ENCODE results near the gene ERCC2. TPM values are rescaled to one million over a fixed set of nuclear protein-coding genes. Genes with fewer than 3 reads are reported as not detected.

Gene ERCC2
- total and polyA plus RNA-seq, 9 donors = 6.6 to 19.9 (median 15.0) TPM

- Histone ChIP-seq H3K27me3 (ENCODE audit: control insufficient read depth, insufficient read depth, low read length) (no peaks in the 10 kb centered on the region), H3K4me3 (ENCODE audit: low read length) (no peak overlapping the region), H3K9me3 (replicated peaks; ENCODE audit: control insufficient read depth, low read depth, low read length) (no peaks in the 10 kb centered on the region), H3K4me1 (ENCODE audit: control insufficient read depth, insufficient read depth, low read length) (no peaks in the 10 kb centered on the region), H3K36me3 (ENCODE audit: control insufficient read depth, insufficient read depth, low read length) (peaks cover 68% of the 10 kb centered on the region), H3K27ac (ENCODE audit: low read length) (no peak overlapping the region)
- 91% methylated on average over 11 of the region's 20 CpGs for WGBS (ENCODE audit: insufficient coverage)
- no peak for DNase-seq
These were observed 13.5 kb downstream of the ERCC2 start for GRCh38 chr19:45356760-45357444.

- Histone ChIP-seq H3K9me3 (replicated peaks; ENCODE audit: control insufficient read depth, low read depth, low read length) (no peaks in the 10 kb centered on the region), H3K36me3 (ENCODE audit: control insufficient read depth, insufficient read depth, low read length) (peaks cover 63% of the 10 kb centered on the region), H3K27me3 (ENCODE audit: control insufficient read depth, insufficient read depth, low read length) (no peaks in the 10 kb centered on the region), H3K27ac (ENCODE audit: low read length) (no peak overlapping the region), H3K4me1 (ENCODE audit: control insufficient read depth, insufficient read depth, low read length) (no peaks in the 10 kb centered on the region), H3K4me3 (ENCODE audit: low read length) (no peak overlapping the region)
- WGBS (ENCODE audit: insufficient coverage) = 92% methylated on average over 9 of the region's 9 CpGs
- no peak for DNase-seq
These were observed 14.5 kb downstream of the ERCC2 start for GRCh38 chr19:45355910-45356309.

- WGBS (ENCODE audit: insufficient coverage) = 97% methylated on average over 6 of the region's 9 CpGs
- Histone ChIP-seq H3K36me3 (ENCODE audit: control insufficient read depth, insufficient read depth, low read length) (peaks cover 65% of the 10 kb centered on the region), H3K27me3 (ENCODE audit: control insufficient read depth, insufficient read depth, low read length) (no peaks in the 10 kb centered on the region), H3K9me3 (replicated peaks; ENCODE audit: control insufficient read depth, low read depth, low read length) (no peaks in the 10 kb centered on the region), H3K4me3 (ENCODE audit: low read length) (no peak overlapping the region), H3K27ac (ENCODE audit: low read length) (no peak overlapping the region), H3K4me1 (ENCODE audit: control insufficient read depth, insufficient read depth, low read length) (no peaks in the 10 kb centered on the region)
- no peak for DNase-seq
These were observed 15.0 kb downstream of the ERCC2 start for GRCh38 chr19:45355402-45355801.

GRCh38 chr19:45354241-45354842, 16.0 kb downstream of the ERCC2 start:
- Histone ChIP-seq H3K27me3 (ENCODE audit: control insufficient read depth, insufficient read depth, low read length) (no peaks in the 10 kb centered on the region), H3K27ac (ENCODE audit: low read length) (no peak overlapping the region), H3K36me3 (ENCODE audit: control insufficient read depth, insufficient read depth, low read length) (peaks cover 70% of the 10 kb centered on the region), H3K4me1 (ENCODE audit: control insufficient read depth, insufficient read depth, low read length) (no peaks in the 10 kb centered on the region), H3K4me3 (ENCODE audit: low read length) (no peak overlapping the region), H3K9me3 (replicated peaks; ENCODE audit: control insufficient read depth, low read depth, low read length) (no peaks in the 10 kb centered on the region)
- no peak for DNase-seq
- 87% methylated on average over 9 of the region's 11 CpGs for WGBS (ENCODE audit: insufficient coverage)

- WGBS (ENCODE audit: insufficient coverage) = 88% methylated on average over 15 of the region's 20 CpGs
- DNase-seq = no peak
- Histone ChIP-seq H3K4me3 (ENCODE audit: low read length) (no peak overlapping the region), H3K36me3 (ENCODE audit: control insufficient read depth, insufficient read depth, low read length) (peaks cover 59% of the 10 kb centered on the region), H3K9me3 (replicated peaks; ENCODE audit: control insufficient read depth, low read depth, low read length) (no peaks in the 10 kb centered on the region), H3K27me3 (ENCODE audit: control insufficient read depth, insufficient read depth, low read length) (peaks cover under 1% of the 10 kb centered on the region), H3K4me1 (ENCODE audit: control insufficient read depth, insufficient read depth, low read length) (no peaks in the 10 kb centered on the region), H3K27ac (ENCODE audit: low read length) (no peak overlapping the region)
These were observed 17.2 kb downstream of the ERCC2 start for GRCh38 chr19:45352914-45353796.

GRCh38 chr19:45352471-45352870, 17.9 kb downstream of the ERCC2 start:
- Histone ChIP-seq H3K4me1 (ENCODE audit: control insufficient read depth, insufficient read depth, low read length) (no peaks in the 10 kb centered on the region), H3K27ac (ENCODE audit: low read length) (no peak overlapping the region), H3K27me3 (ENCODE audit: control insufficient read depth, insufficient read depth, low read length) (peaks cover 6% of the 10 kb centered on the region), H3K36me3 (ENCODE audit: control insufficient read depth, insufficient read depth, low read length) (peaks cover 57% of the 10 kb centered on the region), H3K9me3 (replicated peaks; ENCODE audit: control insufficient read depth, low read depth, low read length) (no peaks in the 10 kb centered on the region), H3K4me3 (ENCODE audit: low read length) (no peak overlapping the region)
- WGBS (ENCODE audit: insufficient coverage) = 90% methylated on average over 16 of the region's 20 CpGs
- no peak for DNase-seq

- H3K4me1 ChIP-seq (ENCODE audit: control insufficient read depth, insufficient read depth, low read length) = no peaks in the 10 kb centered on the region
- no peak overlapping the region for H3K27ac ChIP-seq (ENCODE audit: low read length)
- peaks cover 53% of the 10 kb centered on the region for H3K36me3 ChIP-seq (ENCODE audit: control insufficient read depth, insufficient read depth, low read length)
- no peaks in the 10 kb centered on the region for H3K9me3 ChIP-seq (replicated peaks; ENCODE audit: control insufficient read depth, low read depth, low read length)
- H3K4me3 ChIP-seq (ENCODE audit: low read length) = no peak overlapping the region
- 86% methylated on average over 13 of the region's 15 CpGs for WGBS (ENCODE audit: insufficient coverage)
- DNase-seq = no peak
- H3K27me3 ChIP-seq (ENCODE audit: control insufficient read depth, insufficient read depth, low read length) = peaks cover 10% of the 10 kb centered on the region
These were observed 18.3 kb downstream of the ERCC2 start for GRCh38 chr19:45352062-45352461.

- DNase-seq = no peak
- H3K36me3 ChIP-seq (ENCODE audit: control insufficient read depth, insufficient read depth, low read length) = peaks cover 51% of the 10 kb centered on the region
- no peak overlapping the region for H3K27ac ChIP-seq (ENCODE audit: low read length)
- H3K9me3 ChIP-seq (replicated peaks; ENCODE audit: control insufficient read depth, low read depth, low read length) = no peaks in the 10 kb centered on the region
- H3K4me1 ChIP-seq (ENCODE audit: control insufficient read depth, insufficient read depth, low read length) = no peaks in the 10 kb centered on the region
- H3K27me3 ChIP-seq (ENCODE audit: control insufficient read depth, insufficient read depth, low read length) = peaks cover 16% of the 10 kb centered on the region
- 63% methylated on average over 9 of the region's 13 CpGs for WGBS (ENCODE audit: insufficient coverage)
- no peak overlapping the region for H3K4me3 ChIP-seq (ENCODE audit: low read length)
These were observed 18.9 kb downstream of the ERCC2 start for GRCh38 chr19:45351401-45351952.

- H3K4me3 ChIP-seq (ENCODE audit: low read length) = no peak overlapping the region
- no peak for DNase-seq
- H3K9me3 ChIP-seq (replicated peaks; ENCODE audit: control insufficient read depth, low read depth, low read length) = no peaks in the 10 kb centered on the region
- H3K4me1 ChIP-seq (ENCODE audit: control insufficient read depth, insufficient read depth, low read length) = no peaks in the 10 kb centered on the region
- WGBS (ENCODE audit: insufficient coverage) = 79% methylated on average over 14 of the region's 17 CpGs
- no peak overlapping the region for H3K27ac ChIP-seq (ENCODE audit: low read length)
- H3K27me3 ChIP-seq (ENCODE audit: control insufficient read depth, insufficient read depth, low read length) = peaks cover 21% of the 10 kb centered on the region
- H3K36me3 ChIP-seq (ENCODE audit: control insufficient read depth, insufficient read depth, low read length) = peaks cover 44% of the 10 kb centered on the region
These were observed 19.8 kb downstream of the ERCC2 start for GRCh38 chr19:45350477-45351058.

All from muscle of leg (tissue), 11 donors.